ENCODE measurements around the gene MRPL11. TPM values are rescaled to one million over a fixed set of nuclear protein-coding genes. Genes with fewer than 3 reads are reported as not detected.

The MRPL11 gene
- total and polyA plus RNA-seq, 2 of the 13 experiments (the other 11 are each of a cell fraction or from before 2014, with no cell fraction given), result 72.9 to 176 TPM

GRCh38 chr11:66467034-66467659 is 28.5 kb upstream of the MRPL11 start (continued):
- TF ChIP-seq ARID4A (CRISPR knock-in tag; IDR thresholded peaks at IDR 0.05; ENCODE audit: borderline replicate concordance) (0 out of 2 replicates have a peak, but pooled peaks have one; percentile 18), AGO2 (optimal IDR thresholded peaks at IDR 0.05; ENCODE audit: low read depth, low read length) (no peak), PHF20 (CRISPR knock-in tag; IDR thresholded peaks at IDR 0.05) (no peak), GABPB1 (CRISPR knock-in tag; IDR thresholded peaks at IDR 0.05) (peak; percentile 13; the same call in 1 of the 2 replicates), ZXDC (CRISPR knock-in tag; IDR thresholded peaks at IDR 0.05) (no peak), SMYD3 (CRISPR knock-in tag; IDR thresholded peaks at IDR 0.05) (no peak), RBFOX2 (IDR thresholded peaks at IDR 0.05; ENCODE audit: low read depth, low read length) (no peak; the same call in none of the 2 replicates), SIN3A (IDR thresholded peaks at IDR 0.05; ENCODE audit: borderline replicate concordance, low read depth, low read length) (peak; percentile 26; the same call in 1 of the 2 replicates), MAZ (IDR thresholded peaks at IDR 0.05; ENCODE audit: borderline replicate concordance, low read depth, low read length) (no peak), MAZ (CRISPR knock-in tag; IDR thresholded peaks at IDR 0.05; ENCODE audit: low read depth) (peak; percentile 75; the same call in 1 of the 2 replicates), ZNF768 (CRISPR knock-in tag; IDR thresholded peaks at IDR 0.05) (peak; percentile 47; the same call in 1 of the 2 replicates), ZNF891 (CRISPR knock-in tag; IDR thresholded peaks at IDR 0.05) (peak; percentile 28; the same call in 1 of the 2 replicates), ZNF737 (CRISPR knock-in tag; IDR thresholded peaks at IDR 0.05; ENCODE audit: borderline replicate concordance) (0 out of 2 replicates have a peak, but pooled peaks have one; percentile 32), TMF1 (CRISPR knock-in tag; IDR thresholded peaks at IDR 0.05; ENCODE audit: low read depth) (peak; percentile 33; the same call in 1 of the 2 replicates), MAX (IDR thresholded peaks at IDR 0.05) (peak; percentile 42; the same call in 1 of the 2 replicates), STAT5B (CRISPR knock-in tag; IDR thresholded peaks at IDR 0.05) (no peak), ZNF773 (CRISPR knock-in tag; IDR thresholded peaks at IDR 0.05; ENCODE audit: borderline replicate concordance) (peak; percentile 24; the same call in 1 of the 2 replicates), ZBTB14 (CRISPR knock-in tag; IDR thresholded peaks at IDR 0.05) (peak; percentile 61), TAF1 (CRISPR knock-in tag; IDR thresholded peaks at IDR 0.05) (no peak), ZNF782 (CRISPR knock-in tag; IDR thresholded peaks at IDR 0.05; ENCODE audit: borderline replicate concordance) (no peak), ZNF703 (CRISPR knock-in tag; IDR thresholded peaks at IDR 0.05; ENCODE audit: borderline replicate concordance) (no peak), SMAD1 (CRISPR knock-in tag; IDR thresholded peaks at IDR 0.05; ENCODE audit: borderline replicate concordance, low read depth) (0 out of 2 replicates have a peak, but pooled peaks have one; percentile 28)

Measured in HepG2 (cell line).